Measurements from ENCODE around the gene KIF16B. TPM values are rescaled to one million over a fixed set of nuclear protein-coding genes. Genes with fewer than 3 reads are reported as not detected.

The KIF16B gene
- total RNA-seq, 2 experiments from 2014 or later: 3.5 to 4.2 TPM

- ATAC-seq: no peak
Observed at GRCh38 chr20:16612706-16613105, 39.5 kb upstream of the KIF16B start.

GRCh38 chr20:16611817-16612216 is 38.6 kb upstream of the KIF16B start:
- H3K9me3 Mint-ChIP-seq: peaks cover 2% of the 10 kb centered on the region
- H3K4me1 Mint-ChIP-seq (ENCODE audit: low read depth): no peaks in the 10 kb centered on the region
- POLR2A ChIA-PET: no interaction called here
- ATAC-seq (no peak), DNase-seq (no peak)
- no peak overlapping the region for H3K27ac Mint-ChIP-seq
- H3K4me3 Mint-ChIP-seq: no peak overlapping the region
- intact Hi-C loops (cut with micrococcal nuclease): no loop called here
- H3K27me3 Mint-ChIP-seq: peaks cover 8% of the 10 kb centered on the region
- CTCF ChIA-PET: no interaction called here
- TF ChIP-seq CTCF (IDR thresholded peaks at IDR 0.05): no peak
- H3K36me3 Mint-ChIP-seq (ENCODE audit: low read depth): no peaks in the 10 kb centered on the region

More at GRCh38 chr20:16612706-16613105, 39.5 kb upstream of the KIF16B start:
- intact Hi-C loops (cut with micrococcal nuclease): no loop called here
- Mint-ChIP-seq H3K27ac (no peak overlapping the region), H3K36me3 (ENCODE audit: low read depth) (no peaks in the 10 kb centered on the region), H3K27me3 (peaks cover 8% of the 10 kb centered on the region), H3K9me3 (peaks cover 2% of the 10 kb centered on the region), H3K4me1 (ENCODE audit: low read depth) (no peaks in the 10 kb centered on the region), H3K4me3 (no peak overlapping the region)
- ChIA-PET CTCF (no interaction called here), POLR2A (interaction anchor here (0.7 kb wide), 1 partner anchor 134 kb away, joined by 3 read pairs; no protein-coding TSS in a partner anchor)
- no peak for TF ChIP-seq CTCF (IDR thresholded peaks at IDR 0.05)
- no peak for DNase-seq

- ATAC-seq (no peak), DNase-seq (no peak)
- no peaks in the 10 kb centered on the region for H3K9me3 Mint-ChIP-seq
- intact Hi-C loops (cut with micrococcal nuclease): no loop called here
- ChIA-PET POLR2A (no interaction called here), CTCF (no interaction called here)
- TF ChIP-seq CTCF (IDR thresholded peaks at IDR 0.05): no peak
- peaks cover 8% of the 10 kb centered on the region for H3K27me3 Mint-ChIP-seq
- H3K27ac Mint-ChIP-seq: no peak overlapping the region
- no peaks in the 10 kb centered on the region for H3K36me3 Mint-ChIP-seq (ENCODE audit: low read depth)
- no peak overlapping the region for H3K4me3 Mint-ChIP-seq
- no peaks in the 10 kb centered on the region for H3K4me1 Mint-ChIP-seq (ENCODE audit: low read depth)
Observed at GRCh38 chr20:16609066-16609465, 35.8 kb upstream of the KIF16B start.

GRCh38 chr20:16608277-16608650 is 35.0 kb upstream of the KIF16B start:
- Mint-ChIP-seq H3K36me3 (ENCODE audit: low read depth) (no peaks in the 10 kb centered on the region), H3K4me1 (ENCODE audit: low read depth) (no peaks in the 10 kb centered on the region), H3K4me3 (no peak overlapping the region), H3K27ac (no peak overlapping the region), H3K9me3 (no peaks in the 10 kb centered on the region), H3K27me3 (peaks cover 6% of the 10 kb centered on the region)
- ChIA-PET POLR2A (no interaction called here), CTCF (no interaction called here)
- intact Hi-C loops (cut with micrococcal nuclease): no loop called here
- no peak for DNase-seq
- no peak for TF ChIP-seq CTCF (IDR thresholded peaks at IDR 0.05)
- no peak for ATAC-seq

- H3K4me3 Mint-ChIP-seq: no peak overlapping the region
- ATAC-seq (no peak), DNase-seq (no peak)
- no peaks in the 10 kb centered on the region for H3K9me3 Mint-ChIP-seq
- POLR2A ChIA-PET: no interaction called here
- H3K4me1 Mint-ChIP-seq (ENCODE audit: low read depth): no peaks in the 10 kb centered on the region
- CTCF ChIA-PET: no interaction called here
- no peak overlapping the region for H3K27ac Mint-ChIP-seq
- TF ChIP-seq CTCF (IDR thresholded peaks at IDR 0.05): no peak
- no peaks in the 10 kb centered on the region for H3K36me3 Mint-ChIP-seq (ENCODE audit: low read depth)
- intact Hi-C loops (cut with micrococcal nuclease): no loop called here
- peaks cover 8% of the 10 kb centered on the region for H3K27me3 Mint-ChIP-seq
Observed at GRCh38 chr20:16607364-16608276, 34.4 kb upstream of the KIF16B start.
